GM23338 (cell line): Measurements from ENCODE around the gene SMIM28. TPM values are rescaled to one million over a fixed set of nuclear protein-coding genes. Genes with fewer than 3 reads are reported as not detected.

Experiments used
- ATAC-seq: fragments of 200-7000 bp; cut with Tn5 transposase; 3 replicates; pipeline ENCODE4 v1.9.1; 2020
- DNase-seq: peaks from one replicate; pipeline ENCODE4 v3.0.0-alpha.2; 2015; ENCODE audit warnings: low spot score
- H2AFZ ChIP-seq: fragments of 200-600 bp; sonication (generic); 2 replicates; pipeline ENCODE4 v1.8.0; 2016; ENCODE audit warnings: antibody characterized with exemption, mild to moderate bottlenecking, moderate library complexity
- H3F3A ChIP-seq: fragments of 200-600 bp; sonication (generic); replicated peaks from 2 replicates; pipeline ENCODE4 v1.8.0; 2017; ENCODE audit warnings: antibody characterized with exemption, mixed run types, low read depth
- H3K27ac ChIP-seq: fragments of 200-600 bp; sonication (generic); 2 replicates; pipeline ENCODE4 v1.6.1; 2016; ENCODE audit warnings: low read depth
- H3K27me3 ChIP-seq: fragments of 200-600 bp; sonication (generic); 2 replicates; pipeline ENCODE4 v1.8.0; 2016; ENCODE audit warnings: mild to moderate bottlenecking, mixed run types, moderate library complexity; ENCODE audit not compliant: insufficient read depth
- H3K36me3 ChIP-seq: fragments of 200-600 bp; sonication (generic); 2 replicates; pipeline ENCODE4 v1.8.0; 2016; ENCODE audit warnings: mild to moderate bottlenecking; ENCODE audit not compliant: insufficient read depth
- H3K4me1 ChIP-seq: fragments of 200-600 bp; sonication (generic); 2 replicates; pipeline ENCODE4 v1.8.0; 2016; ENCODE audit warnings: mild to moderate bottlenecking, moderate library complexity; ENCODE audit not compliant: insufficient read depth
- H3K4me2 ChIP-seq: fragments of 200-600 bp; sonication (generic); 2 replicates; pipeline ENCODE4 v1.7.1; 2017; ENCODE audit warnings: mixed run types
- H3K4me3 ChIP-seq: fragments of 200-600 bp; sonication (generic); 2 replicates; pipeline ENCODE4 v1.6.1; 2016; ENCODE audit warnings: mixed run types
- H3K79me2 ChIP-seq: fragments of 200-600 bp; sonication (generic); replicated peaks from 2 replicates; pipeline ENCODE4 v1.8.0; 2017; ENCODE audit warnings: mild to moderate bottlenecking; ENCODE audit not compliant: insufficient read depth
- H3K9me2 ChIP-seq: fragments of 200-600 bp; sonication (generic); 2 replicates; pipeline ENCODE4 v1.8.0; 2017; ENCODE audit not compliant: insufficient read depth
- H4K20me1 ChIP-seq: fragments of 200-600 bp; sonication (generic); replicated peaks from 2 replicates; pipeline ENCODE4 v1.8.0; 2017; ENCODE audit warnings: mild to moderate bottlenecking; ENCODE audit not compliant: insufficient read depth
- H3K27ac Mint-ChIP-seq: 2 replicates; pipeline ENCODE4 v1.8.0; 2020; ENCODE audit warnings: inconsistent platforms, mild to moderate bottlenecking, moderate library complexity, mixed read lengths
- H3K27me3 Mint-ChIP-seq: 3 replicates; pipeline ENCODE4 v1.8.0; 2022; ENCODE audit warnings: low read depth, mild to moderate bottlenecking, moderate library complexity, mixed read lengths, inconsistent platforms; ENCODE audit not compliant: insufficient read depth, poor library complexity
- H3K36me3 Mint-ChIP-seq: 3 replicates; pipeline ENCODE4 v1.8.0; 2021; ENCODE audit warnings: low read depth, mild to moderate bottlenecking, inconsistent platforms, moderate library complexity, mixed read lengths
- H3K4me1 Mint-ChIP-seq: 3 replicates; pipeline ENCODE4 v1.8.0; 2020; ENCODE audit warnings: mild to moderate bottlenecking, inconsistent platforms, mixed read lengths
- H3K4me3 Mint-ChIP-seq: 3 replicates; pipeline ENCODE4 v1.8.0; 2021; ENCODE audit warnings: moderate library complexity, mild to moderate bottlenecking, inconsistent platforms, mixed read lengths
- H3K9me3 Mint-ChIP-seq: 3 replicates; pipeline ENCODE4 v1.8.0; 2020; ENCODE audit warnings: moderate library complexity, mild to moderate bottlenecking, inconsistent platforms, mixed read lengths
- CREB1 ChIP-seq: fragments of 250-450 bp; sonication (Bioruptor Pico); IDR thresholded peaks from 2 replicates; pipeline ENCODE4 v1.5.0; 2020; ENCODE audit warnings: low read depth, mild to moderate bottlenecking, moderate library complexity
- ETS1 ChIP-seq: IDR thresholded peaks from 2 replicates; pipeline ENCODE4 v1.6.1; 2016; ENCODE audit warnings: antibody characterized with exemption
- EZH2 ChIP-seq: fragments of 200-600 bp; sonication (generic); IDR thresholded peaks from one replicate; pipeline ENCODE4 v1.8.0; 2017; ENCODE audit warnings: antibody characterized with exemption, mild to moderate bottlenecking, low read depth; ENCODE audit not compliant: unreplicated experiment
- EZH2phosphoT487 ChIP-seq: fragments of 200-600 bp; sonication (generic); IDR thresholded peaks from one replicate; pipeline ENCODE4 v1.8.1; 2018; ENCODE audit warnings: antibody characterized with exemption; ENCODE audit not compliant: unreplicated experiment
- JUNB ChIP-seq: IDR thresholded peaks from one replicate; pipeline ENCODE4 v1.6.1; 2016; ENCODE audit warnings: antibody characterized with exemption; ENCODE audit not compliant: unreplicated experiment
- NANOG ChIP-seq: IDR thresholded peaks from 2 replicates; pipeline ENCODE4 v1.6.1; 2016; ENCODE audit warnings: antibody characterized with exemption, borderline replicate concordance
- POLR2AphosphoS5 ChIP-seq: IDR thresholded peaks from 2 replicates; pipeline ENCODE4 v1.6.1; 2016; ENCODE audit warnings: antibody characterized with exemption, low read depth
- REST ChIP-seq: IDR thresholded peaks from one replicate; pipeline ENCODE4 v1.6.1; 2018; ENCODE audit warnings: antibody characterized with exemption; ENCODE audit not compliant: unreplicated experiment
- STAT1 ChIP-seq: IDR thresholded peaks from one replicate; pipeline ENCODE4 v1.6.1; 2016; ENCODE audit warnings: antibody characterized with exemption; ENCODE audit not compliant: unreplicated experiment
- ZNF114 ChIP-seq: fragments of 250-450 bp; sonication (Bioruptor Pico); IDR thresholded peaks from 2 replicates; pipeline ENCODE4 v1.5.0; 2020; ENCODE audit warnings: mild to moderate bottlenecking, moderate library complexity
- ZNF331 ChIP-seq: fragments of 250-450 bp; sonication (Bioruptor Pico); IDR thresholded peaks from 2 replicates; pipeline ENCODE4 v1.5.0; 2020; ENCODE audit warnings: low read depth, mild to moderate bottlenecking, moderate library complexity
- polyA plus RNA-seq: library from polyadenylated mRNA; unstranded; fragments of >200 nt; fragmentation: Nextera tagmentation; extraction: Ambion mirVana; gene quantifications from 2 replicates; pipeline ENCODE4 v1.2.1, GENCODE V29; 2016
- total RNA-seq: library from RNA; depleted of rRNA; stranded (reverse); fragments of >200 nt; shearing (Covaris generic); gene quantifications from 2 replicates; pipeline ENCODE4 v1.2.3, GENCODE V29; 2014
- TF ChIP-seq, protein P1 (sequence below), 2 experiments: fragments of 200-600 bp in 1 of 2; sonication (generic) in 1 of 2; conservative IDR thresholded peaks; 2 replicates each; pipeline versions ENCODE4 v1.5.1 to v1.6.1; 2016 to 2017; ENCODE audit warnings: antibody characterized with exemption in 2 of 2, low read depth in 2 of 2, mild to moderate bottlenecking in 2 of 2, moderate library complexity in 1 of 2
- TF ChIP-seq, protein P2 (sequence below): fragments of 250-450 bp; sonication (Bioruptor Pico); IDR thresholded peaks from 2 replicates; pipeline ENCODE4 v1.5.0; 2020; ENCODE audit warnings: mild to moderate bottlenecking, moderate library complexity

Gene SMIM28
- total and polyA plus RNA-seq, 2 experiments from 2014 or later, result not detected

DNA sequence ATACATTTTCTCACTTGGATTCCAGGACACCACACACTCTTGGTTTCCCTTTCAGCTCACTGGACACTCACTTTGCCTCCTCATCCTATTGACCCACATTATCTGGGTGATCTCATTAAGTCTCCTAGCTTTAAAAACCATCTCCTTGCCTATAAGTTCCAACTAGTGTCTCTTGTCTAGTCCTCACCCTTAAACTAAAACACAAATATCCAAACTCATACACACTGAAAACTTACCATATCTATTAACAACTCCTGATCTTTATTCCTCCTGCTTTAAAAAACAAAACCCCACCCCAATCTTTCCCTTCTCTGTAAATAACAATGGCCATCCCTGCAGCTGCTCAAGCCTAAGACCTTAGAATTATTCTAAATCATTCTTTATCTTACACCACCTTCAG lies 3.5 kb upstream of the SMIM28 start:
- ATAC-seq (no peak), DNase-seq (no peak)
- no peaks in the 10 kb centered on the region for H3K9me2 ChIP-seq
- H3K4me3 Mint-ChIP-seq, result no peak overlapping the region
- no peaks in the 10 kb centered on the region for H3K27me3 ChIP-seq
- peaks cover 33% of the 10 kb centered on the region for H3K4me1 Mint-ChIP-seq
- no peaks in the 10 kb centered on the region for H3K36me3 ChIP-seq
- H3K4me2 ChIP-seq, result no peak overlapping the region
- H3K27me3 Mint-ChIP-seq, result peaks cover 2% of the 10 kb centered on the region
- no peak overlapping the region for H2AFZ ChIP-seq
- H3K36me3 Mint-ChIP-seq, result no peaks in the 10 kb centered on the region
- H3K27ac ChIP-seq, result no peak overlapping the region
- no peaks in the 10 kb centered on the region for H3K79me2 ChIP-seq
- TF ChIP-seq REST (no peak), EZH2 (no peak), ZNF114 (CRISPR knock-in tag) (no peak), STAT1 (no peak), NANOG (no peak), EZH2phosphoT487 (no peak), ETS1 (no peak), CREB1 (CRISPR knock-in tag) (no peak), POLR2AphosphoS5 (no peak), ZNF331 (CRISPR knock-in tag) (no peak), JUNB (no peak)
- TF ChIP-seq, protein P1, sequence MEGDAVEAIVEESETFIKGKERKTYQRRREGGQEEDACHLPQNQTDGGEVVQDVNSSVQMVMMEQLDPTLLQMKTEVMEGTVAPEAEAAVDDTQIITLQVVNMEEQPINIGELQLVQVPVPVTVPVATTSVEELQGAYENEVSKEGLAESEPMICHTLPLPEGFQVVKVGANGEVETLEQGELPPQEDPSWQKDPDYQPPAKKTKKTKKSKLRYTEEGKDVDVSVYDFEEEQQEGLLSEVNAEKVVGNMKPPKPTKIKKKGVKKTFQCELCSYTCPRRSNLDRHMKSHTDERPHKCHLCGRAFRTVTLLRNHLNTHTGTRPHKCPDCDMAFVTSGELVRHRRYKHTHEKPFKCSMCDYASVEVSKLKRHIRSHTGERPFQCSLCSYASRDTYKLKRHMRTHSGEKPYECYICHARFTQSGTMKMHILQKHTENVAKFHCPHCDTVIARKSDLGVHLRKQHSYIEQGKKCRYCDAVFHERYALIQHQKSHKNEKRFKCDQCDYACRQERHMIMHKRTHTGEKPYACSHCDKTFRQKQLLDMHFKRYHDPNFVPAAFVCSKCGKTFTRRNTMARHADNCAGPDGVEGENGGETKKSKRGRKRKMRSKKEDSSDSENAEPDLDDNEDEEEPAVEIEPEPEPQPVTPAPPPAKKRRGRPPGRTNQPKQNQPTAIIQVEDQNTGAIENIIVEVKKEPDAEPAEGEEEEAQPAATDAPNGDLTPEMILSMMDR (conservative IDR thresholded peaks at IDR 0.05; ENCODE audit: low read depth in 2 of 2), result no peak
- TF ChIP-seq, protein P2, sequence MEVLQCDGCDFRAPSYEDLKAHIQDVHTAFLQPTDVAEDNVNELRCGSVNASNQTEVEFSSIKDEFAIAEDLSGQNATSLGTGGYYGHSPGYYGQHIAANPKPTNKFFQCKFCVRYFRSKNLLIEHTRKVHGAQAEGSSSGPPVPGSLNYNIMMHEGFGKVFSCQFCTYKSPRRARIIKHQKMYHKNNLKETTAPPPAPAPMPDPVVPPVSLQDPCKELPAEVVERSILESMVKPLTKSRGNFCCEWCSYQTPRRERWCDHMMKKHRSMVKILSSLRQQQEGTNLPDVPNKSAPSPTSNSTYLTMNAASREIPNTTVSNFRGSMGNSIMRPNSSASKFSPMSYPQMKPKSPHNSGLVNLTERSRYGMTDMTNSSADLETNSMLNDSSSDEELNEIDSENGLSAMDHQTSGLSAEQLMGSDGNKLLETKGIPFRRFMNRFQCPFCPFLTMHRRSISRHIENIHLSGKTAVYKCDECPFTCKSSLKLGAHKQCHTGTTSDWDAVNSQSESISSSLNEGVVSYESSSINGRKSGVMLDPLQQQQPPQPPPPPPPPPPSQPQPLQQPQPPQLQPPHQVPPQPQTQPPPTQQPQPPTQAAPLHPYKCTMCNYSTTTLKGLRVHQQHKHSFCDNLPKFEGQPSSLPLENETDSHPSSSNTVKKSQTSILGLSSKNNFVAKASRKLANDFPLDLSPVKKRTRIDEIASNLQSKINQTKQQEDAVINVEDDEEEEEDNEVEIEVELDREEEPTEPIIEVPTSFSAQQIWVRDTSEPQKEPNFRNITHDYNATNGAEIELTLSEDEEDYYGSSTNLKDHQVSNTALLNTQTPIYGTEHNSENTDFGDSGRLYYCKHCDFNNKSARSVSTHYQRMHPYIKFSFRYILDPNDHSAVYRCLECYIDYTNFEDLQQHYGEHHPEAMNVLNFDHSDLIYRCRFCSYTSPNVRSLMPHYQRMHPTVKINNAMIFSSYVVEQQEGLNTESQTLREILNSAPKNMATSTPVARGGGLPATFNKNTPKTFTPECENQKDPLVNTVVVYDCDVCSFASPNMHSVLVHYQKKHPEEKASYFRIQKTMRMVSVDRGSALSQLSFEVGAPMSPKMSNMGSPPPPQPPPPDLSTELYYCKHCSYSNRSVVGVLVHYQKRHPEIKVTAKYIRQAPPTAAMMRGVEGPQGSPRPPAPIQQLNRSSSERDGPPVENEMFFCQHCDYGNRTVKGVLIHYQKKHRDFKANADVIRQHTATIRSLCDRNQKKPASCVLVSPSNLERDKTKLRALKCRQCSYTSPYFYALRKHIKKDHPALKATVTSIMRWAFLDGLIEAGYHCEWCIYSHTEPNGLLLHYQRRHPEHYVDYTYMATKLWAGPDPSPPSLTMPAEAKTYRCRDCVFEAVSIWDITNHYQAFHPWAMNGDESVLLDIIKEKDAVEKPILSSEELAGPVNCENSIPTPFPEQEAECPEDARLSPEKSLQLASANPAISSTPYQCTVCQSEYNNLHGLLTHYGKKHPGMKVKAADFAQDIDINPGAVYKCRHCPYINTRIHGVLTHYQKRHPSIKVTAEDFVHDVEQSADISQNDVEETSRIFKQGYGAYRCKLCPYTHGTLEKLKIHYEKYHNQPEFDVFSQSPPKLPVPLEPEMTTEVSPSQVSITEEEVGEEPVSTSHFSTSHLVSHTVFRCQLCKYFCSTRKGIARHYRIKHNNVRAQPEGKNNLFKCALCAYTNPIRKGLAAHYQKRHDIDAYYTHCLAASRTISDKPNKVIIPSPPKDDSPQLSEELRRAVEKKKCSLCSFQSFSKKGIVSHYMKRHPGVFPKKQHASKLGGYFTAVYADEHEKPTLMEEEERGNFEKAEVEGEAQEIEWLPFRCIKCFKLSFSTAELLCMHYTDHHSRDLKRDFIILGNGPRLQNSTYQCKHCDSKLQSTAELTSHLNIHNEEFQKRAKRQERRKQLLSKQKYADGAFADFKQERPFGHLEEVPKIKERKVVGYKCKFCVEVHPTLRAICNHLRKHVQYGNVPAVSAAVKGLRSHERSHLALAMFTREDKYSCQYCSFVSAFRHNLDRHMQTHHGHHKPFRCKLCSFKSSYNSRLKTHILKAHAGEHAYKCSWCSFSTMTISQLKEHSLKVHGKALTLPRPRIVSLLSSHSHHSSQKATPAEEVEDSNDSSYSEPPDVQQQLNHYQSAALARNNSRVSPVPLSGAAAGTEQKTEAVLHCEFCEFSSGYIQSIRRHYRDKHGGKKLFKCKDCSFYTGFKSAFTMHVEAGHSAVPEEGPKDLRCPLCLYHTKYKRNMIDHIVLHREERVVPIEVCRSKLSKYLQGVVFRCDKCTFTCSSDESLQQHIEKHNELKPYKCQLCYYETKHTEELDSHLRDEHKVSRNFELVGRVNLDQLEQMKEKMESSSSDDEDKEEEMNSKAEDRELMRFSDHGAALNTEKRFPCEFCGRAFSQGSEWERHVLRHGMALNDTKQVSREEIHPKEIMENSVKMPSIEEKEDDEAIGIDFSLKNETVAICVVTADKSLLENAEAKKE (CRISPR knock-in tag), result no peak
- H4K20me1 ChIP-seq, result no peaks in the 10 kb centered on the region
- no peaks in the 10 kb centered on the region for H3F3A ChIP-seq
- no peak overlapping the region for H3K4me3 ChIP-seq
- peaks cover 28% of the 10 kb centered on the region for H3K4me1 ChIP-seq
- no peak overlapping the region for H3K27ac Mint-ChIP-seq
- H3K9me3 Mint-ChIP-seq, result no peaks in the 10 kb centered on the region; the same call in 2 of the 3 replicates
